Astrocyte of the cerebellum (primary cell): Measurements from ENCODE around the gene ASZ1.
"Not testable (repeated sequence)": the region's sequence is repeated elsewhere in the genome, so short reads cannot be mapped to it uniquely, and the experiment has no call there.

Experiments used
- DNase-seq: peaks from one replicate; pipeline ENCODE4 v3.0.0-alpha.2; 2011; ENCODE audit warnings: low read depth
- H3K4me3 ChIP-seq: 2 replicates; pipeline ENCODE4 v1.5.1; 2011; ENCODE audit warnings: mild to moderate bottlenecking, low read depth, low read length, moderate library complexity
- CTCF ChIP-seq: IDR thresholded peaks from 2 replicates; pipeline ENCODE4 v1.5.1; 2012; ENCODE audit warnings: low read length, low read depth, moderate library complexity, mild to moderate bottlenecking; ENCODE audit errors: missing control alignments
- in situ Hi-C: cut with HindIII; loops from 2 replicates; pipeline ENCODE4 v1.10.0; 2017; ENCODE audit warnings: low sequenced_read_pairs

The ASZ1 gene

GRCh38 chr7:117424090-117424829 lies 3.0 kb downstream of the ASZ1 start:
- no peak for DNase-seq
- H3K4me3 ChIP-seq, result no peak overlapping the region
- TF ChIP-seq CTCF, result no peak
- in situ Hi-C loops, result no loop called here

- in situ Hi-C loops, H3K4me3 ChIP-seq, DNase-seq: not testable (repeated sequence)
Observed at GRCh38 chr7:117414591-117414990, 12.7 kb downstream of the ASZ1 start.

- in situ Hi-C loops, result no loop called here
- no peak for TF ChIP-seq CTCF
- no peak for DNase-seq
- H3K4me3 ChIP-seq, result no peak overlapping the region
Observed at GRCh38 chr7:117412946-117413559, 14.2 kb downstream of the ASZ1 start.

- in situ Hi-C loops, result no loop called here
- H3K4me3 ChIP-seq, result no peak overlapping the region
- TF ChIP-seq CTCF, result no peak
- no peak for DNase-seq
Observed at GRCh38 chr7:117412390-117412789, 14.9 kb downstream of the ASZ1 start.

- in situ Hi-C loops, result no loop called here
- no peak for TF ChIP-seq CTCF
- H3K4me3 ChIP-seq, result no peak overlapping the region
Observed at GRCh38 chr7:117411539-117411938, 15.8 kb downstream of the ASZ1 start.

GRCh38 chr7:117408831-117409230 lies 18.5 kb downstream of the ASZ1 start:
- no peak overlapping the region for H3K4me3 ChIP-seq
- no peak for DNase-seq
- TF ChIP-seq CTCF, result no peak
- in situ Hi-C loops, result no loop called here

More at GRCh38 chr7:117411539-117411938, 15.8 kb downstream of the ASZ1 start:
- no peak for DNase-seq

- in situ Hi-C loops, result no loop called here
- TF ChIP-seq CTCF, result no peak
- no peak for DNase-seq
- no peak overlapping the region for H3K4me3 ChIP-seq
Observed at GRCh38 chr7:117405519-117405918, 21.8 kb downstream of the ASZ1 start.
